Spleen (tissue), 7 donors: ENCODE data around the gene SETMAR.

Experiments
- CTCF ChIP-seq, 11 experiments: fragments of 200-600 bp in 7 of 11; fragments of 450-650 bp in 4 of 11; sonication (generic) in 4 of 11; IDR thresholded peaks in 8 of 11; conservative IDR thresholded peaks in 3 of 11; 1 replicate in 7 of 11; 2 replicates in 4 of 11; pipeline versions ENCODE4 v1.4.0 to v1.8.0; 2016 to 2021; ENCODE audit warnings: antibody characterized with exemption in 11 of 11, inconsistent platforms in 4 of 11, mild to moderate bottlenecking in 1 of 11
- POLR2AphosphoS5 ChIP-seq, 3 donors: sonication (generic); formaldehyde crosslinking; IDR thresholded peaks; one replicate each; pipeline ENCODE4 v1.5.1; 2017; ENCODE audit warnings: antibody characterized with exemption in 3 of 3
- donor health status: DM: no; HTN: no; CAD: no; lungs with moderate emphysema.
- donor health status: DM: no; HTN: no; CAD: no.
- donor health status: DM: no; HTN: no; CAD: no.

GRCh38 chr3:4310971-4311370, 7.8 kb downstream of the SETMAR start:
- TF ChIP-seq POLR2AphosphoS5 (IDR thresholded peaks at IDR 0.05) (no peak), CTCF (IDR thresholded peaks at IDR 0.05 in 8 of 11, conservative IDR thresholded peaks at IDR 0.05 in 3 of 11) (no peak)
